HG02870 (cell line): ENCODE results near the gene GASK1B.

ENCODE experiments used
- ATAC-seq: cut with Tn5 transposase; IDR thresholded peaks from one replicate; pipeline ENCODE4 v1.9.1; 2021; ENCODE audit warnings: mild to moderate bottlenecking, moderate library complexity; ENCODE audit not compliant: unreplicated experiment

The GASK1B gene

GRCh38 chr4:158155656-158156356, 17.0 kb downstream of the GASK1B start:
- ATAC-seq: no peak

- no peak for ATAC-seq
Observed at GRCh38 chr4:158147151-158147550, 25.7 kb downstream of the GASK1B start.

- ATAC-seq: no peak
Observed at GRCh38 chr4:158146736-158147135, 26.1 kb downstream of the GASK1B start.

- ATAC-seq: no peak
Observed at GRCh38 chr4:158139086-158139485, 33.7 kb downstream of the GASK1B start.

GRCh38 chr4:158134222-158134621, 38.6 kb downstream of the GASK1B start:
- no peak for ATAC-seq

- ATAC-seq: no peak
Observed at GRCh38 chr4:158133551-158133950, 39.3 kb downstream of the GASK1B start.

- no peak for ATAC-seq
Observed at GRCh38 chr4:158131027-158131426, 41.8 kb downstream of the GASK1B start.

- ATAC-seq: no peak
Observed at GRCh38 chr4:158130204-158130603, 42.6 kb downstream of the GASK1B start.

GRCh38 chr4:158129694-158130093, 43.1 kb downstream of the GASK1B start:
- peak; percentile 97 for ATAC-seq

GRCh38 chr4:158128540-158128939, 44.3 kb downstream of the GASK1B start:
- no peak for ATAC-seq

GRCh38 chr4:158125310-158125709, 47.5 kb downstream of the GASK1B start:
- ATAC-seq: no peak
